Kidney capillary endothelial cell (primary cell): ENCODE results near the gene AMTN.
A peak's percentile ranks its signal among the peaks of the same experiment; 100 is the strongest.
"Not testable (repeated sequence)": the region's sequence is repeated elsewhere in the genome, so short reads cannot be mapped to it uniquely, and the experiment has no call there.

ENCODE experiments used
- DNase-seq: peaks from one replicate; pipeline ENCODE4 v3.0.0-alpha.2; 2018; ENCODE audit warnings: low spot score

AMTN gene

GRCh38 chr4:70518269-70518668, at the start of gene AMTN:
Gene AMTN, plus strand, starts transcription at chr4:70518569. Its CDS starts 209 bp downstream, at chr4:70518778.
- DNase-seq = no peak

- no peak for DNase-seq
Observed at GRCh38 chr4:70471897-70472296, 46.5 kb upstream of the AMTN start, which contains the start of gene MUC7. Gene MUC7, plus strand, starts transcription at chr4:70472197. Its CDS starts 1,825 bp downstream, at chr4:70474022.

DNA sequence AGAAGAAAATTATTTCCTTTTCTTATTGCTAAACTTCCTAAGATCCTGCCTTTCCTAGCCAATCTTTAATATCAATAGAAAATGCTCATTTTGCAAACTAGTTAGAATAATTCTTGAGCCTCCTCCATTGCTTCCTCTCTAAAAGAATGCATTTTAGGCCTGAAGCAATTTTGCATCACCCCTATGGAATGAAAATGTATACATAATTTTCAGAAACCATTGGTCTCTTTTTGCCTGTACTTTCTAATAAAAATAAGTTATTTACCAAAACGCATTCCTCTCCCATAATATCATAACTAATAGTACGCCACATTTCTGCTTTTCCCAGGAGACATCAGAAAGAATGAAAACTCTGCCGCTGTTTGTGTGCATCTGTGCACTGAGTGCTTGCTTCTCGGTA, 44.7 kb upstream of the AMTN start:
- no peak for DNase-seq

GRCh38 chr4:70488748-70489147, 29.6 kb upstream of the AMTN start:
- no peak for DNase-seq

DNA sequence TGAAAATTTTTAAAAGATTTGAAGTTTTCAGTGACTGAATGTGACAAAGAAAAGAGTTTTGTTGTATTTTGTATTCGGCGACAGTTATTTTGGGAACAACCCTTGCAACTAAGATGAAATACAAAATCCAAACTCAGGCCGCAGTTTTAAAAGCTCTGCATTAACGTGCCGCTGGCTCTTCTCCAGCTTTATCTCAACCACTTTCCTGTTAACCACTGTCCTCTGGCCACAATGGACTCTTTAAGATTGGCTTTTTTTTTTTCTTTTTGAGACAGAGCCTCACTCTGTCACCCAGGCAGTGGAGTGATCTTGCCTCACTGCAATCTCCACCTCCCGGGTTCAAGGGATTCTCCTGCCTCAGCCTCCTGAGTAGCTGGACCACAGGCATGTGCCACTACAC, 22.1 kb upstream of the AMTN start:
- no peak for DNase-seq

DNA sequence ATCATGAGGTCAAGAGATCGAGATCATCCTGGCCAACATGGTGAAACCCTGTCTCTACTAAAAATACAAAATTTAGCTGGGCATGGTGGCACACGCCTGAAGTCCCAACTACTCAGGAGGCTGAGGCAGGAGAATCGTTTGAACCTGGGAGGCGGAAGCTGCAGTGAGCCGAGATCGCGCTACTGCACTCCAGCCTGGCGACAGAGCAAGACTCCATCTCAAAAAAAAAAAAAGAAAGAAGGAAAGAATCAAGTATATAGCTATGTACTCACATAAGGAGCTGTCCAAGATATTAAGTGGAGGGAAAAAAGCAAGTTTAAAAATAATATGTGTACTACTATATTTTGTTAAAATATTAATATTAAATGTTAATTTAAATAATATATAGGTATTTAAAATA, 16.5 kb upstream of the AMTN start:
- DNase-seq = not testable (repeated sequence)

- DNase-seq = no peak
Observed at GRCh38 chr4:70504733-70505132, 13.6 kb upstream of the AMTN start.

DNA sequence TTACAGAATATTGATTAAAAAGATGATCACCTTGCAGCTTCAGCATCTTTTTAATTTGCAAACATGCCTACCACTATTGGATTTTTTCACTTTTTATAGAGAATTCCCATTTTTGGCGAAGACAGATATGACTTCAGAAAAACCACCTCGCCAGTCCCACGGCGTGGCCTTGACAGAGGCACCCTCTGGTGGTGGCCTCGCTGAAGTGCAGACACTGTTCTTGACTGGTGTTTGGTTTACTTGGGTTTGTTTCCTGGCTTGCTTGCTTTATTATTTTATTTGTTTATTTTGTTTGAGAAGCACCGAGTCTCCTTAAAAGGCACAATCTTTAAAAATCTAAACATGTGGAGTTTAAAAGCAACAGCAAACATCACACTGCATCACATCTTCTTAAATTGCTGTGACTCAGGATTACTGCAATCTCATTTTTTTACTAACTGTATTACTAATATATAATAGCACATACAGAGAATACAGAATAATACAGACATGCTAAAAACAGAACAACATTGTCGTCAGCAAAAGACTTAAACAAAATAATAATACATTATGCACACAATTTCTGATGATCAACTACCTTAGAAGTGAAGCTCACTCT, 13.1 kb upstream of the AMTN start:
- peak; percentile 45 for DNase-seq

DNA sequence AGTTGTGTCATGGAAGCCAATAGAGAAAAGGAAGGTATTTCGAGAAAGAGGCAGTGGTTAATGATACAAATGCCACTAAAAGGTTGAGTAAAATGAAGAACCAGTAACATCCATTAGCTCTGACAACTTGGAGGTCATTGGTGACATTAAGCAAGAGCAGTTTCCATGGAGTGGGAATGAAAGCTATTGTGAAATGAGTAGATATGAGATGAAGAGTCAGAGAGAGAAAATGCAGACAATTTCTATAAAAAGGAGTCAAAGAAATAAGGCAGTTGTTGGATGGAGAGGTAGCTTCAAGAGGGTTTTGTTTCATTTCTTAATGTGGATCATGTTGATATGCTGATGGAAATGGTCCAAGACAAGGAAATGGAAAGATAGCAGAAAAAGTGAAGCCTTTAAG, 9.6 kb upstream of the AMTN start:
- DNase-seq = no peak

DNA sequence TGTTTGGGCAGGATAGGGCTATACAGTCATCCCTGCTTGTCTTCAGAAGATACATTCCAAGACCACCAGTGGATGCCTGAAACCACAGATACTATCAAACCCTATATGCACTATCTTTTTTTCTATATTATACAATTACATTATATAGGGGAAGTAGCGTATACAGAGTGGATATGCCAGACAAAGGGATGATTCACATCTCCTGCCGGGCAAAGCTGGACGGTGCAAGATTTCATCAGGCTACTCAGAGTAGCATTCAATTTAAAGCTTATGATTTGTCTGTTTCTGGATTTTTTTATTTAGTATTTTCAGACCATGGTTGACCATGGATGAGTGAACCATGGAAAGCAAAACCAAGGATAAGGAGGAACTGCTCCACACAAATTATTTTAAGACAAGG, 7.0 kb upstream of the AMTN start:
- DNase-seq = no peak

- DNase-seq = no peak
Observed at GRCh38 chr4:70515367-70516250, 2.8 kb upstream of the AMTN start.

DNA sequence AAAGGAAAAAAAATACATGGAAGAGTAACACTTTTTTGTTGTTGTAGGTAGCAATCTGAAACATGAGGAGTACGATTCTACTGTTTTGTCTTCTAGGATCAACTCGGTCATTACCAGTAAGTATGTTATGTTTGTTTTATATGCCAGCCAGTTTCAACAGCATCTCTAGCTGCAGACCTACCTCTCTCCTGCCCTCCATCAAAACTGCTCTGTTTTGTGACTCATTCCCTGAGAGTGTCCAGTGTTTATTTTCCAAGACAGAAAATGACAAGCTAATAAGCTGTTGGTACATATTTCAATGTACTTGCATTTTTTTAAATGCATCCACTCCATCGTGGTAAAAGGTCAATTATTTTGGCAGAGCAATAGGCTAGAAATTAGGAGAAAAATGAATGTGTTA, 347 bp downstream of the AMTN start:
- DNase-seq = no peak

DNA sequence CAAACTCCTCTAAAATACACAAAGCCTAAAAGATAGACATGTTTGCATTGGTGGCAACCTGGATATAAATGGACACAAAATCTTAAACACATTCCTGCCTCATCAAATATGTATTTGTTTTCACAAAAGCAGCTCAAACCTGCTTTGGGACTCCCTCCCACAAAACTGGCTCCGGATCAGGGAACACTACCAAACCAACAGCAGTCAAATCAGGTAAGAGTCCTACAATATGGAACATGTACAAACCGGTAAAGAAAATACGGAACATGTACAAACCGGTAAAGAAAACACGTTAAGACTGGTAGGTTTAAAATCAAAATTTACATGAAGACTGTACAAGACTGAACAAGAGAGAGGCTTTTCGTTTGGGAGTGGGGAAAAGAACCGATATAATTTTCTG, 4.3 kb downstream of the AMTN start:
- no peak for DNase-seq

GRCh38 chr4:70530997-70531396, 12.6 kb downstream of the AMTN start:
- no peak for DNase-seq

- no peak for DNase-seq
Observed at GRCh38 chr4:70531981-70532380, 13.6 kb downstream of the AMTN start.

- no peak for DNase-seq
Observed at GRCh38 chr4:70533211-70533610, 14.8 kb downstream of the AMTN start.

GRCh38 chr4:70533791-70534190, 15.4 kb downstream of the AMTN start:
- no peak for DNase-seq

DNA sequence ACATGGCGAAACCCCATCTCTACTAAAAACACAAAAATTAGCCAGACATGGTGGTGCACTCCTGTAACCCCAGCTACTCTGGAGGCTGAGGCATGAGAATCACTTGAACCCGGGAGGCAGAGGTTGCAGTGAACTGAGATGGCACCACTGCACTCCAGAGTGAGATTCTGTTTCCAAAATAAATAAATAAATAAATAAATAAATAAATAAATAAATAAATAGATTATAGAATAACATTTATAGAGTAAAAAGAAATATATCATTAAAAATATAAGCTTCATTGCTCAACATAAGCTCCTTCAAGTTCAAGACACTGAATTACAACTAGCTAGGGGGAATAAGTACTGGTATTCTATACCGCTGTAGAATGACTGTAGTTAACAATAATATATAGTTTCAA, 16.5 kb downstream of the AMTN start:
- DNase-seq = not testable (repeated sequence)

DNA sequence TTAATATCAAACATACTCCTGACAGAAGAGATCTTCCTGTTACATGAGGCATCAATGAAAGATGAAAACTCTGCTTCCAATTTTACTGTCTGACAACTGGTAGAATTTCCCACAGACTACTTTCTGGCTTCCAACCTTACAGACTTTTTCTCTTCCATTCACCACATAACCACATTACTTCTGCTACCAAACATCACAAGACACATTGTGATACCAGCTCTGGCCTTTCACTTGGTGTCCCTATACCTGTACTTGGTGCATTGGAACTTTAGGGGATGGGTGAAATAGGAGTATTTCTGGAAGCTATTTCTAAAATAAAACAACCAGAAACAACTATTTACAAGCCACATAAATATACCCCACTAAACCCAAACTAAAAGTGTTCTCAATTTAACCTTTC, 20.5 kb downstream of the AMTN start:
- DNase-seq = no peak

DNA sequence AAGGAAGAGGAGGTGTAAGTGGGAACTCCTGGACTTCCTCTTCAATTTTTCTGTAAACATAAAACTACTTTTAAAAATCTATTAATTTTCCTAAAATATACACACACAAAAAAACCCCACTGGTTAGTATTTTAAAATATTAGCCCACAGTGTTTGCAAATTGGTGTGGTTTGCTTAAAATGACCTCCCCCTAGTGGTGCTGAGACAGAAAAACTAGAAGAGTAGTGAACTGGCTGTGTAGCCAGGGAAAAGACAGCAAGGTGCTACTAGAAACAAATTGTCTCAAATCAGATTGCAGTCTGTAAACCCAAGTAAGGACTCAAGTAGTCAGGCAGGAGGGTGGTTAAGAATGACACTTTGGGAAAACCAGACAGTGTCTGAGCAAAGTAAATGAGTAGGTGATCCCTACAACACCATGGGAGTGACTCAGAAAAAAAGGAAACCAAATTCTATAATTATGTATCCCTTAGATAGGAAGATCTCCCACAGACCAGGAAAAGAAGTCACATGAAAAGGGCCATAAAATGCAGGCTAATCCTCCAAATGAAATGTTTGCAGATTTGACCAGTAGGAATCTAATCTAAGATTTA, 26.0 kb downstream of the AMTN start:
- no peak for DNase-seq

DNA sequence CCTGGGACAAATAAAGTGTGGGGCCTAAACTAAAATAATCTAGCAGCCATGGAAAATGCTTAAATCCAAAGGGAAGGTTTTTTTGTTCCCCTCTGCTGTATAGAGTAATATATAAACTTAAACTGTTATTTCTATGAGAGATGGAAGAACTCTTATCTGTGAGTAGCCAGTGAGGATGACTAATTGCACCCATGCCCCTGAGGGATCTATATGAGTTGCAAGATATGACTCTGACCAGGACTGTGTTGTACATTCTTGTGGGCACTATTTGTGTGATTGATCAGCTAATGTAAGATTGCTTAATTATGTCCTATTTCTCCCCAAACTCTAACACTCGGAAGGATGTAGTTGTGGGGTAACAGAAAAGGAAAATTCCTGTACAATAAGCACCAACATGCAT, 38.5 kb downstream of the AMTN start:
- no peak for DNase-seq

DNA sequence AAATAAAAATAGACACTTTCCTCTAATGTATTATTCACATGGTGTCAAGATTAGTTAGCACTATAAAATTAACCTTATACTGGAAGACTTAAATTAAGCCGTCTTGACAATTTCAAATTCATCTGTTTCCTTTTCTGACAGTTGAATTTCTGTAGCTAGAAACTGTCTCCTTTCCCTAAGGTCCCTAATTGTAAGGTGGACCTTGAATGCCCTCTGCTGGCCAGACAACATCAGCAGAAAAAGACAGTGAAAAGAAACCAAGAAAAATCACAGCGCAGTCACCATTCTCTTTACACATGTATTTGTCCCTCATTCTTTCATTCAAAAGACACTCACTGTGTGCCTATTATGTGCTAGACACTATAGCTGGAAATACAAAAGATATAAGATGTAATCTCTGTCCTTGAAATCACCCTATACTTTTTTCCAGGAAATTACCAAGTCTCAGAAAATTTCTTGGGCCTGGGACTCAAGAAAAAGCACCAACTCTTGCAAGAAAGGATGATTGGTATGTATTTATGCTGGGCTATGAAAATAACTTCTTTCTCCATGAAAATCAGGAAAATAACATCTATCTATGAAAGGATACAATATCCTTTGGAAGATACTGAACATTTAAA, 41.0 kb downstream of the AMTN start:
- DNase-seq = peak; percentile 42

GRCh38 chr4:70559924-70560323, 41.6 kb downstream of the AMTN start:
- DNase-seq = no peak
